Astrocyte of the cerebellum (primary cell): Measurements from ENCODE around the gene ACD.

Experiments
- DNase-seq: peaks from one replicate; pipeline ENCODE4 v3.0.0-alpha.2; 2011; ENCODE audit warnings: low read depth
- H3K4me3 ChIP-seq: 2 replicates; pipeline ENCODE4 v1.5.1; 2011; ENCODE audit warnings: mild to moderate bottlenecking, low read depth, low read length, moderate library complexity
- in situ Hi-C: cut with HindIII; loops from 2 replicates; pipeline ENCODE4 v1.10.0; 2017; ENCODE audit warnings: low sequenced_read_pairs
- TF ChIP-seq, protein P1 (sequence below): IDR thresholded peaks from 2 replicates; pipeline ENCODE4 v1.5.1; 2012; ENCODE audit warnings: low read length, low read depth, moderate library complexity, mild to moderate bottlenecking; ENCODE audit errors: missing control alignments

The ACD gene

DNA sequence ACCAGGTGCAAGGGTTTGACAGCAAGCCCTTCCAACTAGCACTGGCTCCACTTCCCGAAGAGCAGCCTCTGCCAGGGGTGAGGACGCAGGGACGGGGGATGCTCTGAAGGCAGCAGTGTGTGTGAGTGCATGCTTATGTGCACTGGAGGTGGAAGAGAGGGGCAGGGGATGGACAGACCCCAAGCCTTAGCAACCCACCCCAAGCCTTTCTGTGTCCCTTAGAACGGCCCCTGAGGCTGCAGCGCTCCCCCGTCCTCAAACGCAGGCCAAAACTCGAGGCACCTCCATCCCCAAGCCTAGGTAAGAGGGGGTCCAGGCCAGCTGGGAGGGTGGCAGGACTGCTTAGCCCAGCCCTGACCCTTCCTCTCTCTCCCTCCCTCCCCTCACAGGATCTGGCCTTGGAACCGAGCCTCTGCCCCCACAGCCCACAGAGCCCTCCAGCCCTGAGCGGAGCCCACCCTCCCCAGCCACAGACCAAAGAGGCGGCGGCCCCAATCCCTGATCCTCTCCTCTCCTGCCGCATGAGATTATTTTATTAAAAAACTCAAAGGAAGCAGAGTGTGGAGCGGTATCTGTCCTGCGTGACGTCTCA is 2.9 kb downstream of the ACD start:
- no peak for DNase-seq
- no peak overlapping the region for H3K4me3 ChIP-seq
- TF ChIP-seq, protein P1, sequence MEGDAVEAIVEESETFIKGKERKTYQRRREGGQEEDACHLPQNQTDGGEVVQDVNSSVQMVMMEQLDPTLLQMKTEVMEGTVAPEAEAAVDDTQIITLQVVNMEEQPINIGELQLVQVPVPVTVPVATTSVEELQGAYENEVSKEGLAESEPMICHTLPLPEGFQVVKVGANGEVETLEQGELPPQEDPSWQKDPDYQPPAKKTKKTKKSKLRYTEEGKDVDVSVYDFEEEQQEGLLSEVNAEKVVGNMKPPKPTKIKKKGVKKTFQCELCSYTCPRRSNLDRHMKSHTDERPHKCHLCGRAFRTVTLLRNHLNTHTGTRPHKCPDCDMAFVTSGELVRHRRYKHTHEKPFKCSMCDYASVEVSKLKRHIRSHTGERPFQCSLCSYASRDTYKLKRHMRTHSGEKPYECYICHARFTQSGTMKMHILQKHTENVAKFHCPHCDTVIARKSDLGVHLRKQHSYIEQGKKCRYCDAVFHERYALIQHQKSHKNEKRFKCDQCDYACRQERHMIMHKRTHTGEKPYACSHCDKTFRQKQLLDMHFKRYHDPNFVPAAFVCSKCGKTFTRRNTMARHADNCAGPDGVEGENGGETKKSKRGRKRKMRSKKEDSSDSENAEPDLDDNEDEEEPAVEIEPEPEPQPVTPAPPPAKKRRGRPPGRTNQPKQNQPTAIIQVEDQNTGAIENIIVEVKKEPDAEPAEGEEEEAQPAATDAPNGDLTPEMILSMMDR: no peak
- in situ Hi-C loops: no loop called here

DNA sequence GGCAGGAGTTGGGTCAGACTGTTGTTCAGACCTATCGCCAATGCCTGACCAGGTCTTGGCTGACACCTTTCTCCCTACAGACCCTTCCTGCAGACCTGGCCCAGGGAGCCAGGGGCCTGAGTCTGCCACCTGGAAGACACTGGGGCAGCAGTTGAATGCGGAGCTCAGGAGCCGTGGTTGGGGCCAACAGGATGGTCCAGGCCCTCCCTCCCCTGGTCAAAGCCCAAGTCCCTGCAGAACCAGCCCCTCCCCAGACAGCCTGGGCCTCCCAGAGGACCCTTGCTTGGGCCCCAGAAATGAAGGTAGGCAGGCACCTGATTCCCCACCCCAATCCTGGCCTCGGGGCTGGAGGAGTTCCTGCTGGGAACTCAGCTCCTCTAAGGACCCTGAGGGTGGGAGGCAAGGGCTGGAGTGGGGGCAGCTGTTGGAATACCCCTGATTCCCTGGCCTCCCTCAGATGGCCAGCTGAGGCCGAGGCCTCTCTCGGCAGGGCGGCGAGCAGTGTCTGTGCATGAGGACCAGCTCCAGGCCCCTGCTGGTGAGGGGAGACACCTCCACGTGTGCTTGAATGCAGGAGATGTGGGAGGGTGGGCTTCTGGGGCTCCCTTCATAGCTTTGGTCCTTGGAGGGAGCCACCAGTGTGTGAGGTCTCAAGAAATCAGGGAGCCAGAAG is 3.6 kb downstream of the ACD start:
- no peak for DNase-seq
- no peak overlapping the region for H3K4me3 ChIP-seq
- in situ Hi-C loops: no loop called here
- TF ChIP-seq, protein P1: no peak

DNA sequence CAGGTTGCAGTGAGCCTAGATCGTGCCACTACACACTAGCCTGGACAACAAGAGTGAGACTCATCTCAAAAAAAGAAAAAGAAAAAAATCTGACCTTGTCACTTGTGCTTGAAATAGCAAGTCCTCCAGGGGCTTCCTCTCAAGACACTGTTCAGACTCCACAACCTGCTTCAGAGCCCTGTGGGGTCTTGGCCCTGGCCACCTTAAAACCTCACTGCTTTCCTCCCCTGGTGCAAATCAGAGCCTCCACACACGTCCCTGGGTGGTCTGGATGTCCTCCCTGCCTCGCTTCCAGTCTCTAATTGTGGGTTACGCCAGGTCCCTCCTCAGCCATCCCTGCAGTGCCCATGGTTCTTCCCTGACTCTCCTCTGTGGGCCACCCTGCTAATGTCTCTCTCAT is 4.7 kb downstream of the ACD start:
- TF ChIP-seq, protein P1: no peak
- no peak for DNase-seq
- in situ Hi-C loops: no loop called here
- no peak overlapping the region for H3K4me3 ChIP-seq

DNA sequence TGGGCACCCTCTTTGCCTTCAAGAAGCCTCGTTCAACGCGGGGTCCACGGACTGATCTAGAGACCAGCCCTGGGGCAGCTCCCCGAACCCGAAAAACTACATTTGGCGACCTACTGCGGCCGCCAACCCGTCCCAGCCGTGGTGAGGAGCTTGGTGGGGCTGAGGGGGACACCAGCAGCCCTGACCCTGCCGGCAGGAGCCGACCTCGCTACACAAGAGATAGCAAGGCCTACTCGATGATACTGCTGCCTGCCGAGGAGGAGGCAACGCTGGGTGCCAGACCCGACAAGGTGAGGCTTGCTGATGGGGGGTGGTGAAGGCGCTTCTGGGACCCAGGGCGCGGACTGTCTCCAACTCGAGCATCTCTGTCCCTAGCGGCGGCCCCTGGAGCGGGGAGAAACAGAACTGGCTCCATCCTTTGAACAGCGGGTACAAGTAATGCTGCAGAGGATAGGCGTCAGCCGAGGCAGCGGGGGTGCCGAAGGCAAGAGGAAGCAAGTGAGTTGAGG is 5.6 kb downstream of the ACD start:
- in situ Hi-C loops: no loop called here
- TF ChIP-seq, protein P1: no peak
- no peak for DNase-seq
- no peak overlapping the region for H3K4me3 ChIP-seq

DNA sequence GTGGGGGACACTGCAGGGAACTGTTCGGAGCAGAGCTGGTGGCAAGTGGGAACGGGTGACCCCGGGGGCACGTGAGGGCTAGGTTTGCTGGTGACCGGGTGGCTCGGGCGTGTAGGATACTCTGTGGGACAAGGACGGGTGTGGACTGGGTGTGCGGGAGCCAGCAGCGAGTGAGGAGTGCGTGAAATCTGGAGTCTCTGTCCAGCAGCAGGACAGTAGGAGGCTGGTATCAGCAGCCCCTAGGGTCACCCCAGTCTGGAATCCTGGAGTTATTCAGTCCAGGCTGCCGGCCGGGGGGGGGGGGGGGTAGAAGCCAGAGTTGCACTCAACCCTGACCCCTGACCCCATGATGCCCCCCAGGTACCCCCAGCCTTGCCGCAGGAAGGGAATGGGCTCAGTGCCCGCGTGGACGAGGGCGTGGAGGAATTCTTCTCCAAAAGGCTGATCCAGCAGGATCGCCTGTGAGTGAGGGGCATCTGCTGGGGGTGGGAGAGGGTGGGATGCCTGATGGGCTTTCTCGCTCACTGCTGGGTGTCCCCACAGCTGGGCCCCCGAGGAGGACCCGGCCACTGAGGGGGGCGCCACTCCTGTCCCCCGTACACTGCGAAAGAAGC is 6.2 kb downstream of the ACD start:
- no peak for DNase-seq
- in situ Hi-C loops: no loop called here
- TF ChIP-seq, protein P1: no peak
- peak overlapping the region; percentile 49 for H3K4me3 ChIP-seq

DNA sequence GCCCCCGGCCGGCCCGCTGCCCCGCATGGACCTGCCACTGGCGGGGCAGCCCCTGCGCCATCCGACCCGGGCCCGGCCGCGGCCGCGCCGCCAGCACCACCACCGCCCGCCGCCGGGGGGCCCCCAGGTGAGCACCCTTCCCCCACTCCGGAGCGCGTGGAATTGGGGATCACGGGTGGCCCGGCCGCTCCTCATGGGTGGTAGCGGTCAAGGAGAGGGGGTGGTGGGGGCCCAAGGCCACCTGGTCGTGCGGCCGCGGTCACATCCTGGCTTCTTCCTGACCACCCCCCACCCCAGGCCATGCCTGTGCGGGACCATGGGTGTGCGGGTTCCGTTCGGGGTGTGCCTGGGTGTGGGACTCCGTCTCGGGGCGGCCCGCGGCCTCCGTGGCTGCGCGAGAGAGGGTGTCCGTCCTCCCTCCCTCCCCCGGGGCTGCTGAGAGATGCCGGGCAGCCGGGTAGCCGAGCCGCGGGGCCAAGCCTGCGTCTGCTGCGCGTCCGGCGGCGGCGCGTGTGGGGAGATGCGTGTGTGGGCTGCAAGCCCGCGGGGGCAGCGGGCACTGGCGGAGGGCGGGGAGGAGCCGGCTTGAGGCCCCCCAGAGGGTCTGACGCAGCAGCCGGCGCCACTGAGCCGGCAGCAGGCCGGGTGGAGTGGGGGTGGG is 6.8 kb downstream of the ACD start:
- peak overlapping the region; percentile 49 for H3K4me3 ChIP-seq
- in situ Hi-C loops: no loop called here
- no peak for DNase-seq
- TF ChIP-seq, protein P1: peak; percentile 18
